PC-9 (cell line): ENCODE data around the gene RTKN2.

Experiments
- EZH2 ChIP-seq: fragments of 200-600 bp; sonication (generic); IDR thresholded peaks from 2 replicates; pipeline ENCODE4 v1.8.0; 2017; ENCODE audit warnings: antibody characterized with exemption, low read depth
- TF ChIP-seq, protein P1 (sequence below): fragments of 200-600 bp; sonication (generic); conservative IDR thresholded peaks from 2 replicates; pipeline ENCODE4 v1.6.1; 2017; ENCODE audit warnings: mixed run types, antibody characterized with exemption, mild to moderate bottlenecking, moderate library complexity

DNA sequence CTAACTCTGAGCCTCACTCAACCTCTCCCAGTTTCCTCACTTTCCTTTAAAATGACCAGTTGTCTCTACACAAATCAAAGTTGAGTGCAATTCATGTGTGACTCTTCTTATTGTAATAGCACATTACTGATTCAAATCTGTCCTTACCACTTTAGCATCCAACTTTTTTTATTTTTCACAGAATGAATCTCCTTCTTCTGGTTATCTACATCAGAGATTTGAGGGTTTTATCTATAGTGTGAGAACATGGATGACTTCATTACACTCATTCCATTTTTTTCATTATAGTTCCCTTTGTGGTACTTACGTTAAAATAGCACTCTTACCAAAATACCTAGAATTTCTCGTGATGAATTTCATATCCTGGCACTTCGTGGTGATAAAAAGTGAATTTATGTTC, 43.3 kb downstream of the RTKN2 start:
- TF ChIP-seq, protein P1, sequence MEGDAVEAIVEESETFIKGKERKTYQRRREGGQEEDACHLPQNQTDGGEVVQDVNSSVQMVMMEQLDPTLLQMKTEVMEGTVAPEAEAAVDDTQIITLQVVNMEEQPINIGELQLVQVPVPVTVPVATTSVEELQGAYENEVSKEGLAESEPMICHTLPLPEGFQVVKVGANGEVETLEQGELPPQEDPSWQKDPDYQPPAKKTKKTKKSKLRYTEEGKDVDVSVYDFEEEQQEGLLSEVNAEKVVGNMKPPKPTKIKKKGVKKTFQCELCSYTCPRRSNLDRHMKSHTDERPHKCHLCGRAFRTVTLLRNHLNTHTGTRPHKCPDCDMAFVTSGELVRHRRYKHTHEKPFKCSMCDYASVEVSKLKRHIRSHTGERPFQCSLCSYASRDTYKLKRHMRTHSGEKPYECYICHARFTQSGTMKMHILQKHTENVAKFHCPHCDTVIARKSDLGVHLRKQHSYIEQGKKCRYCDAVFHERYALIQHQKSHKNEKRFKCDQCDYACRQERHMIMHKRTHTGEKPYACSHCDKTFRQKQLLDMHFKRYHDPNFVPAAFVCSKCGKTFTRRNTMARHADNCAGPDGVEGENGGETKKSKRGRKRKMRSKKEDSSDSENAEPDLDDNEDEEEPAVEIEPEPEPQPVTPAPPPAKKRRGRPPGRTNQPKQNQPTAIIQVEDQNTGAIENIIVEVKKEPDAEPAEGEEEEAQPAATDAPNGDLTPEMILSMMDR: no peak
- no peak for TF ChIP-seq EZH2
